ENCODE data around the gene REXO4. TPM values are rescaled to one million over a fixed set of nuclear protein-coding genes. Genes with fewer than 3 reads are reported as not detected.

REXO4 gene
- total and polyA plus RNA-seq, 2 donors (not counting 1 experiment from before 2014, with no cell fraction given) = 25.0 to 37.1 TPM

- peaks cover 0 to 6% of the 10 kb centered on the region in 2 experiments for H3K36me3 ChIP-seq (replicated peaks in 1 of 2; ENCODE audit: control extremely low read depth in 1 of 2, control insufficient read depth in 1 of 2, extremely low read depth in 1 of 2, insufficient read depth in 2 of 2, low read length in 1 of 2)
- H3K27ac ChIP-seq (ENCODE audit: low read length in 2 of 2) = peak overlapping the region; percentile 83 to 98
- ChIA-PET POLR2A (interaction anchor here (0.5 to 2.8 kb wide), 7 partner anchors 18 to 563 kb away, joined by 3 to 28 read pairs (median 5); partner anchors contain the start of gene SLC2A6), CTCF (interaction anchor here (1.2 to 2.2 kb wide), 6 partner anchors 17 to 42 kb away, joined by 3 to 7 read pairs (median 5); partner anchors contain the start of gene SLC2A6)
- Mint-ChIP-seq H3K27ac (peak overlapping the region; percentile 98), H3K4me3 (peak overlapping the region; percentile 92), H3K9me3 (ENCODE audit: insufficient read depth) (no peaks in the 10 kb centered on the region), H3K4me1 (peaks cover 23% of the 10 kb centered on the region), H3K27me3 (no peaks in the 10 kb centered on the region)
- peak overlapping the region; percentile 85 for H3K4me2 ChIP-seq (replicated peaks; ENCODE audit: low read depth, low read length, poor library complexity, severe bottlenecking)
- no peaks in the 10 kb centered on the region for H3K27me3 ChIP-seq (replicated peaks in 1 of 4; ENCODE audit: control extremely low read depth in 1 of 4, control insufficient read depth in 3 of 4, insufficient read depth in 4 of 4, low read length in 3 of 4)
- TF ChIP-seq CTCF (IDR thresholded peaks at IDR 0.05) = no peak
- no peak for TF ChIP-seq EZH2 (IDR thresholded peaks at IDR 0.05; ENCODE audit: borderline replicate concordance, insufficient read depth, low read depth, low read length, poor library complexity, severe bottlenecking)
- H3K4me3 ChIP-seq (ENCODE audit: control extremely low read depth in 1 of 5, extremely low read depth in 1 of 5, insufficient read depth in 1 of 5, low read depth in 2 of 5, low read length in 4 of 5) = peak overlapping the region in 4 of 5 experiments; percentile 78 to 86 (median 80)
- H3K4me1 ChIP-seq (ENCODE audit: control insufficient read depth in 2 of 2, insufficient read depth in 2 of 2, low read length in 2 of 2) = peaks cover 13 to 35% of the 10 kb centered on the region in 2 donors
- no peaks in the 10 kb centered on the region for H3K9me3 ChIP-seq (ENCODE audit: control extremely low read depth in 1 of 3, control insufficient read depth in 2 of 3, insufficient read depth in 1 of 3, low read length in 2 of 3)
- ATAC-seq (ENCODE audit: low read depth) (peak; percentile 32), DNase-seq (peak; percentile 92)
- H4K20me1 ChIP-seq (ENCODE audit: control insufficient read depth, insufficient read depth, low read length, poor library complexity, severe bottlenecking) = peaks cover 9% of the 10 kb centered on the region
- 22% methylated on average over 30 of the region's 30 CpGs for WGBS (ENCODE audit: insufficient coverage)
- H2AFZ ChIP-seq (ENCODE audit: insufficient read depth, low read depth, low read length, poor library complexity, severe bottlenecking) = peak overlapping the region; percentile 80
- peak overlapping the region; percentile 98 for H3K9ac ChIP-seq (ENCODE audit: low read length)
- peaks cover 13% of the 10 kb centered on the region for H3K79me2 ChIP-seq (ENCODE audit: control insufficient read depth, insufficient read depth, low read length)
- intact Hi-C loops (cut with micrococcal nuclease) = loop anchor here (1.0 to 2.0 kb wide), 6 partner anchors 19 to 124 kb away; partner anchors contain the start of genes REXO4, STKLD1, SURF4 and SURF6
Measured at GRCh38 chr9:133460405-133461175, 42.8 kb upstream of the REXO4 start.
